ENCODE results near the gene KIF21B.

DNA sequence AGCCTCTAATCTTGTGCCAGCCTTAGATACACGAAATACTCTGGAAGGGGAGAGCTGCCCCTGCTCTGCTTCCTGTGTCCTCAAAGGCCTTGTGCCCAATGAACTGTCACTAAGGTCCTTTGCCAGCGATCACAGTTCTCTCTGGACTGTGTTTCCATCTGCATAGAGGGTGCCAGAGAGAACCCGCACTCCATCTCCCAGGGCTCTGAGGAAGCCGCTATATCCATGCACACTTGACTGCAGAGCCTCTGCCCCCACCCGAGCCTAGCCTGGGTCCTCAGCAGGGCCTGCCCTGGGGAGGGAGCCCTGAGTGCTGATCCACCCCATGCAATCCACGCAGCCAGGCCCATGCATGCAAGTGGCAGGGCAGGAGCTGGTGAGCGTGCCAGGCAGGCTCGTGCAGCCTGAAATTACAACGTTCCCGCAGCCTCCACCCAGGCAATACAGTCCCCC is 30.6 kb upstream of the KIF21B start:
- TF ChIP-seq TAF1 (IDR thresholded peaks at IDR 0.05; ENCODE audit: low read depth): no peak
- TF ChIP-seq, protein P1, sequence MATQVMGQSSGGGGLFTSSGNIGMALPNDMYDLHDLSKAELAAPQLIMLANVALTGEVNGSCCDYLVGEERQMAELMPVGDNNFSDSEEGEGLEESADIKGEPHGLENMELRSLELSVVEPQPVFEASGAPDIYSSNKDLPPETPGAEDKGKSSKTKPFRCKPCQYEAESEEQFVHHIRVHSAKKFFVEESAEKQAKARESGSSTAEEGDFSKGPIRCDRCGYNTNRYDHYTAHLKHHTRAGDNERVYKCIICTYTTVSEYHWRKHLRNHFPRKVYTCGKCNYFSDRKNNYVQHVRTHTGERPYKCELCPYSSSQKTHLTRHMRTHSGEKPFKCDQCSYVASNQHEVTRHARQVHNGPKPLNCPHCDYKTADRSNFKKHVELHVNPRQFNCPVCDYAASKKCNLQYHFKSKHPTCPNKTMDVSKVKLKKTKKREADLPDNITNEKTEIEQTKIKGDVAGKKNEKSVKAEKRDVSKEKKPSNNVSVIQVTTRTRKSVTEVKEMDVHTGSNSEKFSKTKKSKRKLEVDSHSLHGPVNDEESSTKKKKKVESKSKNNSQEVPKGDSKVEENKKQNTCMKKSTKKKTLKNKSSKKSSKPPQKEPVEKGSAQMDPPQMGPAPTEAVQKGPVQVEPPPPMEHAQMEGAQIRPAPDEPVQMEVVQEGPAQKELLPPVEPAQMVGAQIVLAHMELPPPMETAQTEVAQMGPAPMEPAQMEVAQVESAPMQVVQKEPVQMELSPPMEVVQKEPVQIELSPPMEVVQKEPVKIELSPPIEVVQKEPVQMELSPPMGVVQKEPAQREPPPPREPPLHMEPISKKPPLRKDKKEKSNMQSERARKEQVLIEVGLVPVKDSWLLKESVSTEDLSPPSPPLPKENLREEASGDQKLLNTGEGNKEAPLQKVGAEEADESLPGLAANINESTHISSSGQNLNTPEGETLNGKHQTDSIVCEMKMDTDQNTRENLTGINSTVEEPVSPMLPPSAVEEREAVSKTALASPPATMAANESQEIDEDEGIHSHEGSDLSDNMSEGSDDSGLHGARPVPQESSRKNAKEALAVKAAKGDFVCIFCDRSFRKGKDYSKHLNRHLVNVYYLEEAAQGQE (IDR thresholded peaks at IDR 0.05; ENCODE audit: low read depth): no peak
- TF ChIP-seq CREB1 (IDR thresholded peaks at IDR 0.05; ENCODE audit: low read depth): no peak
- TF ChIP-seq RAD21 (IDR thresholded peaks at IDR 0.05; ENCODE audit: low read depth): no peak
- no peak for TF ChIP-seq NFIC (IDR thresholded peaks at IDR 0.05)
- TF ChIP-seq, protein P2, sequence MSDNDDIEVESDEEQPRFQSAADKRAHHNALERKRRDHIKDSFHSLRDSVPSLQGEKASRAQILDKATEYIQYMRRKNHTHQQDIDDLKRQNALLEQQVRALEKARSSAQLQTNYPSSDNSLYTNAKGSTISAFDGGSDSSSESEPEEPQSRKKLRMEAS (IDR thresholded peaks at IDR 0.05): no peak
- TF ChIP-seq YY1 (IDR thresholded peaks at IDR 0.05; ENCODE audit: low read depth): no peak
- no peak for TF ChIP-seq CEBPB (IDR thresholded peaks at IDR 0.05)
- TF ChIP-seq ZBTB7A (IDR thresholded peaks at IDR 0.05; ENCODE audit: low read depth): no peak
- no peak for TF ChIP-seq EP300 (IDR thresholded peaks at IDR 0.05; ENCODE audit: borderline replicate concordance)
- no peak for TF ChIP-seq TCF12 (IDR thresholded peaks at IDR 0.05; ENCODE audit: low read depth)
- TF ChIP-seq, protein P3, sequence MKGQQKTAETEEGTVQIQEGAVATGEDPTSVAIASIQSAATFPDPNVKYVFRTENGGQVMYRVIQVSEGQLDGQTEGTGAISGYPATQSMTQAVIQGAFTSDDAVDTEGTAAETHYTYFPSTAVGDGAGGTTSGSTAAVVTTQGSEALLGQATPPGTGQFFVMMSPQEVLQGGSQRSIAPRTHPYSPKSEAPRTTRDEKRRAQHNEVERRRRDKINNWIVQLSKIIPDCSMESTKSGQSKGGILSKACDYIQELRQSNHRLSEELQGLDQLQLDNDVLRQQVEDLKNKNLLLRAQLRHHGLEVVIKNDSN (IDR thresholded peaks at IDR 0.05): no peak
